HEK293 (cell line): Measurements from ENCODE around the gene DUSP16.

Experiments used
- CTCF ChIP-seq: fragments of 450-650 bp; formaldehyde crosslinking; IDR thresholded peaks from 2 replicates; pipeline ENCODE4 v1.5.1; 2016; ENCODE audit warnings: missing biosample characterization, missing genetic modification characterization
- KLF16 ChIP-seq: fragments of 450-650 bp; formaldehyde crosslinking; IDR thresholded peaks from 2 replicates; pipeline ENCODE4 v1.5.1; 2017; ENCODE audit warnings: missing biosample characterization, missing genetic modification characterization
- SP3 ChIP-seq: fragments of 450-650 bp; formaldehyde crosslinking; IDR thresholded peaks from 2 replicates; pipeline ENCODE4 v1.5.1; 2016; ENCODE audit warnings: missing biosample characterization, missing genetic modification characterization
- TCF7L2 ChIP-seq: IDR thresholded peaks from 2 replicates; pipeline ENCODE4 v1.6.1; 2011; ENCODE audit warnings: low read depth, mild to moderate bottlenecking, inconsistent platforms, low read length, moderate library complexity, borderline replicate concordance
- ZBTB21 ChIP-seq: fragments of 450-650 bp; formaldehyde crosslinking; IDR thresholded peaks from 2 replicates; pipeline ENCODE4 v1.5.1; 2017; ENCODE audit warnings: missing biosample characterization, missing genetic modification characterization
- ZFP37 ChIP-seq: fragments of 450-650 bp; formaldehyde crosslinking; IDR thresholded peaks from 2 replicates; pipeline ENCODE4 v1.5.1; 2016; ENCODE audit warnings: missing biosample characterization, missing genetic modification characterization
- ZNF155 ChIP-seq: fragments of 450-650 bp; formaldehyde crosslinking; IDR thresholded peaks from 2 replicates; pipeline ENCODE4 v1.5.1; 2016; ENCODE audit warnings: missing biosample characterization, missing genetic modification characterization
- ZNF274 ChIP-seq, 2 experiments: fragments of 200-500 bp in 1 of 2; fragments of 450-650 bp in 1 of 2; sonication (Bioruptor generic) in 1 of 2; formaldehyde crosslinking in 1 of 2; IDR thresholded peaks; 2 replicates each; pipeline versions ENCODE4 v1.5.1 to v1.6.1; 2014 to 2016; ENCODE audit warnings: borderline replicate concordance in 1 of 2, inconsistent platforms in 1 of 2, low read length in 1 of 2, missing biosample characterization in 1 of 2, missing genetic modification characterization in 1 of 2
- ZNF580 ChIP-seq: fragments of 450-650 bp; formaldehyde crosslinking; IDR thresholded peaks from 2 replicates; pipeline ENCODE4 v1.5.1; 2016; ENCODE audit warnings: missing biosample characterization, missing genetic modification characterization
- ZSCAN5A ChIP-seq: fragments of 450-650 bp; formaldehyde crosslinking; IDR thresholded peaks from 2 replicates; pipeline ENCODE4 v1.5.1; 2016; ENCODE audit warnings: missing biosample characterization, missing genetic modification characterization
- TF ChIP-seq, protein P1 (sequence below): IDR thresholded peaks from 2 replicates; pipeline ENCODE4 v1.6.1; 2011; ENCODE audit warnings: mild to moderate bottlenecking, low read depth, low read length, borderline replicate concordance

GRCh38 chr12:12452326-12452902 is 110.2 kb downstream of the DUSP16 start:
- TF ChIP-seq ZBTB21 (tag by site-specific recombination) (no peak), CTCF (tag by site-specific recombination) (no peak), ZNF580 (tag by site-specific recombination) (no peak), ZNF274 (IDR thresholded peaks at IDR 0.05; ENCODE audit: low read length) (no peak), ZNF274 (tag by site-specific recombination; IDR thresholded peaks at IDR 0.05; ENCODE audit: borderline replicate concordance) (no peak), SP3 (tag by site-specific recombination) (no peak), ZNF155 (tag by site-specific recombination) (no peak), ZFP37 (tag by site-specific recombination) (no peak), TCF7L2 (no peak), KLF16 (tag by site-specific recombination) (no peak), ZSCAN5A (no peak)
- TF ChIP-seq, protein P1, sequence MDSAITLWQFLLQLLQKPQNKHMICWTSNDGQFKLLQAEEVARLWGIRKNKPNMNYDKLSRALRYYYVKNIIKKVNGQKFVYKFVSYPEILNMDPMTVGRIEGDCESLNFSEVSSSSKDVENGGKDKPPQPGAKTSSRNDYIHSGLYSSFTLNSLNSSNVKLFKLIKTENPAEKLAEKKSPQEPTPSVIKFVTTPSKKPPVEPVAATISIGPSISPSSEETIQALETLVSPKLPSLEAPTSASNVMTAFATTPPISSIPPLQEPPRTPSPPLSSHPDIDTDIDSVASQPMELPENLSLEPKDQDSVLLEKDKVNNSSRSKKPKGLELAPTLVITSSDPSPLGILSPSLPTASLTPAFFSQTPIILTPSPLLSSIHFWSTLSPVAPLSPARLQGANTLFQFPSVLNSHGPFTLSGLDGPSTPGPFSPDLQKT, result no peak
